CD1c-positive myeloid dendritic cell (primary cell): Measurements from ENCODE around the gene CENPVL2.
"Not testable (repeated sequence)": the region's sequence is repeated elsewhere in the genome, so short reads cannot be mapped to it uniquely, and the experiment has no call there.

Experiments used
- DNase-seq: peaks from one replicate; pipeline ENCODE4 v3.0.0-alpha.2; 2016; ENCODE audit errors: extremely low spot score

CENPVL2 gene

DNA sequence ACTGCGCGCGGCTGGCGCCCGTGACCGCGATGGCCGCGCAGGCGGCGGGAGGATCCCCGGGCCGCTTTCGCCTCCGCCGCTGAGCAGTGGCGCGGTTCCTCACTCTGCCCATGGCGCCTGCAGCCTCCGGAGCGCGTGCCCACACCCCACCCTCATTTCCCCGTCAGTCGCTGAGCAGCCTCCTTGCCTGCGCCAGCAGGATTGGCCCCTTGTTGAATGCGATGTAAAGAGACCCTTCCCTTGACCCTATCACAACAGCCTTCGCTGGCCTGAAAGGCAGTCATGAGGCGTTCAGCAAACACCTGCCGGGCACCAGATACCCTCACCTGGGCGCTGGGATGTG, at the start of gene CENPVL2:
TSS of gene CENPVL2 (minus strand) at position 112 of the 343 bp plus-strand sequence. CDS start at position 112, 0 bp downstream.
- DNase-seq: not testable (repeated sequence)

DNA sequence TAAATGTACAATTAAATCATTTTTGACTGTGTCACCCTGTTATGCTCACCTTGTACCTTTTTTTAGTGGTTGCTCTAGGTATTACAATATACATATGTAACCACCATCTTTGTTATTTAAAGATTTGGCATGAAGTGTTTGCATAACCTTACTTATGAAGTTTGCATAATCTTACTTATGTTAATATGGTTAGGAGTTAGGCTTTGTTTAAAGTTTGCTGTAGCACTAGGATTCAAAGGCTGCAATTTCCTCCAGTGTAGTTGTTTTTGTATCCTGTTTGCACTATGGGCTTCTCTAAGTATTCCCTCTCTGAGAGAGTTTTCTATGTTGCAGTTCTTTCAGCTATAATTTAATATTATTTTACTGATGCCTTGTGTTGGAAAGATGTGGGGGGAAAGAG, 45.6 kb upstream of the CENPVL2 start:
- DNase-seq: no peak

DNA sequence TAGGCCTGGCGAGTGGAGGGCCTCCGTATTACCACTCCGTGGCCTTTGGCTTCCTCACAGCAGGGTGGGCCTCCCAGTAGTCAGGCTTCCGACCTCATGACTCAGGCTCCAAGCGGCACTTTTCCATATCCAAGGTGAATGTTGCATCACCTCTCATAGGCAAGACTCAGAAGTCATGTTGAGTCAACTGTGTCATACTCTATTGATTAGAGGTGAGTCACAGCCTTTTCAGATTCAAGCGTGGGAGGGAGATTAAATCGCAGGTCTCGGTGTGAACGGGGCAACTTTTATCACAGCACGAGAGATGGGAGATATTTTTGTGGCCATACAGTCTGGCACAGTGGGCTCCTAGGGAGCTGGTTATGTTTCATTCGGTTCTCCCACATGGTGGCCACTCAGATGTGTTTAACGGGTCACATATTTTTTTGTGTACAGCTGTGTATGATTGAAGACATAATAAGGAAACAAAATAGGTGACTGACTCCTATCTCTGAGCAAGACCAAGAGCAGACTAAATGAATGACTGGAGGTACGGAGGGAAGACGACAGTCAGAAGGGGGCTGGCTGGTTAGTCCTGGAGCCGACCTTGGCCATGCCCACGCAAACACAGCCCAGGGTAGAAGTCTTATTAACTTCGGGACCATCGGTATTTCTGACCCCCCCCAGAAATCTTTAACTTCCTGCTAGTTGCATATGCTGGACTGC, 30.5 kb upstream of the CENPVL2 start:
- not testable (repeated sequence) for DNase-seq

DNA sequence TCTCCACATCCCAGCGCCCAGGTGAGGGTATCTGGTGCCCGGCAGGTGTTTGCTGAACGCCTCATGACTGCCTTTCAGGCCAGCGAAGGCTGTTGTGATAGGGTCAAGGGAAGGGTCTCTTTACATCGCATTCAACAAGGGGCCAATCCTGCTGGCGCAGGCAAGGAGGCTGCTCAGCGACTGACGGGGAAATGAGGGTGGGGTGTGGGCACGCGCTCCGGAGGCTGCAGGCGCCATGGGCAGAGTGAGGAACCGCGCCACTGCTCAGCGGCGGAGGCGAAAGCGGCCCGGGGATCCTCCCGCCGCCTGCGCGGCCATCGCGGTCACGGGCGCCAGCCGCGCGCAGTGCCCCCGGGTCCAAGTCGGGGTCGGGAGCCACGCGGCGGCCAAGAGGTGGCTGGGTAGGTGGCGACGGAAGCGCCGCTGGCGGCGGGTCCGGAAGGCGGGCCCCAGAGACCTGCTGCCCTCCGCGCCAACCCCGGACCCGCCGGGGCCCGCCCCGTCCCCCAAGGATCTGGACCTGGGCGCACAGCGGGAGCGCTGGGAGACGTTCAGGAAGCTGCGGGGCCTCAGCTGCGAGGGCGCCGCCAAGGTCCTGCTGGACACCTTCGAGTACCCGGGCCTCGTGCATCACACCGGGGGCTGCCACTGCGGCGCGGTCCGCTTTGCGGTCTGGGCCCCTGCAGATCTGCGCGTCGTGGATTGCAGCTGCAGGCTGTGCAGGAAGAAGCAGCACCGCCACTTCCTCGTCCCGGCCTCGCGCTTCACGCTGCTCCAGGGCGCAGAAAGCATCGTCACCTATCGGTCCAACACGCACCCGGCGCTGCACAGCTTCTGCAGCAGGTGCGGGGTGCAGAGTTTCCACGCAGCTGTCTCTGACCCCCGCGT, 27.9 kb upstream of the CENPVL2 start, which contains the start of gene CENPVL1:
TSS of gene CENPVL1 (plus strand) at position 236 of the 888 bp plus-strand sequence. CDS start at position 236, 0 bp downstream.
- DNase-seq: not testable (repeated sequence)

DNA sequence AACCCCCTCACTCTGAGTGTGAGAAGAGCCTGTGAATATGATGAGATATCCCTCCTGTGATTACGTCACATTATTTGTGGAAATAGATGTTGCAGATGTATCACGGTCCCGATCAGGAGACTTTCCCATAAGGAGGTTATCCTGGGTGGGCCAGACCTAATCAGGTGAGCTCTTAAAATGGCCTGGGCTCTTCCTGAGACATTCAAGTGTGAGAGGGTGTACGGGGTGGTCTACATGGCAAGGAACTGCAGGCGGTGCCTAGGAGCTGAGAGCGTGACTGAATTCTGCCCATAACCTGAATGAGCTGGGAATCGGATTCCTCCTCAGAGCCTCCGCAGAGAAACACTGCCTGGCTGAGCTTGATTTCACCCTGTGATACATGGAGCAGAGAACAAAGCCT, 14.8 kb upstream of the CENPVL2 start:
- DNase-seq: no peak

DNA sequence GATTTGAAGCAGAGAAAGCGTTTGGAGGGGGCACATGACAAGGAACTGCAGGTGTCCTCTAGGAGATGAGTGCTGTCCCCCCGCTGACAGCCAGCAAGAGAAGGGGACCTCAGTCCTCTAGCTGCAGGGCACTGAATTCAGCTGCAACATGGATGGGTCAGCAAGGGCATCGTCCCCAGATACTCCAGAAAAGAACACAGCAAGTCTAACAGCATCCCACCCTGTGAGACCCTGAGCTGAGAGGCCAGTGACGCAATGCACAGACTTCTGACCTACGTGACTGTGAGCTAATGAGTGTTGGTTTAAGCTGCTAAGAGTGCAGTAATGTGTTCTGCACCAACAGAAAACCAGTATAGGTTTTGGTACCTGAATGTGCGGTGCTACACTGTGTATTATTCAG, 11.6 kb upstream of the CENPVL2 start:
- no peak for DNase-seq

DNA sequence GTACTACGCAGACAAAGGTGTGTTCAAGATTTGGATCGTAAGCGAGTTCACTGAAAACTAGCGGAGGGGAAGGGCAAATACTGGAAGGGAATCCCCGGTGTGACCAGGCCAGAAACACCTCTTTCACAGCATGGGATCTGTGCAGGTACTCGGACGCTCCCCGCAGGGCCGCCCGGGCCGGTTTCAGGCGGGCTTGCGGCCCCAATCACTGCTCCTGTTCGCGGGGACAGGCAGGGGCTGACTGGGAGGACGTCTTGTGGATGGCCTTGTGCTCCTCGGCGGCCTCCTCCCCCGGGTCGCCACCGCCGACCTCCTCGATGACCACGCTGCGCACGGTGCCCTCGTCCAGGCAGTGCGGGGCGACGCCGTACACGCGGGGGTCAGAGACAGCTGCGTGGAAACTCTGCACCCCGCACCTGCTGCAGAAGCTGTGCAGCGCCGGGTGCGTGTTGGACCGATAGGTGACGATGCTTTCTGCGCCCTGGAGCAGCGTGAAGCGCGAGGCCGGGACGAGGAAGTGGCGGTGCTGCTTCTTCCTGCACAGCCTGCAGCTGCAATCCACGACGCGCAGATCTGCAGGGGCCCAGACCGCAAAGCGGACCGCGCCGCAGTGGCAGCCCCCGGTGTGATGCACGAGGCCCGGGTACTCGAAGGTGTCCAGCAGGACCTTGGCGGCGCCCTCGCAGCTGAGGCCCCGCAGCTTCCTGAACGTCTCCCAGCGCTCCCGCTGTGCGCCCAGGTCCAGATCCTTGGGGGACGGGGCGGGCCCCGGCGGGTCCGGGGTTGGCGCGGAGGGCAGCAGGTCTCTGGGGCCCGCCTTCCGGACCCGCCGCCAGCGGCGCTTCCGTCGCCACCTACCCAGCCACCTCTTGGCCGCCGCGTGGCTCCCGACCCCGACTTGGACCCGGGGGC, 567 bp downstream of the CENPVL2 start:
- DNase-seq: not testable (repeated sequence)

DNA sequence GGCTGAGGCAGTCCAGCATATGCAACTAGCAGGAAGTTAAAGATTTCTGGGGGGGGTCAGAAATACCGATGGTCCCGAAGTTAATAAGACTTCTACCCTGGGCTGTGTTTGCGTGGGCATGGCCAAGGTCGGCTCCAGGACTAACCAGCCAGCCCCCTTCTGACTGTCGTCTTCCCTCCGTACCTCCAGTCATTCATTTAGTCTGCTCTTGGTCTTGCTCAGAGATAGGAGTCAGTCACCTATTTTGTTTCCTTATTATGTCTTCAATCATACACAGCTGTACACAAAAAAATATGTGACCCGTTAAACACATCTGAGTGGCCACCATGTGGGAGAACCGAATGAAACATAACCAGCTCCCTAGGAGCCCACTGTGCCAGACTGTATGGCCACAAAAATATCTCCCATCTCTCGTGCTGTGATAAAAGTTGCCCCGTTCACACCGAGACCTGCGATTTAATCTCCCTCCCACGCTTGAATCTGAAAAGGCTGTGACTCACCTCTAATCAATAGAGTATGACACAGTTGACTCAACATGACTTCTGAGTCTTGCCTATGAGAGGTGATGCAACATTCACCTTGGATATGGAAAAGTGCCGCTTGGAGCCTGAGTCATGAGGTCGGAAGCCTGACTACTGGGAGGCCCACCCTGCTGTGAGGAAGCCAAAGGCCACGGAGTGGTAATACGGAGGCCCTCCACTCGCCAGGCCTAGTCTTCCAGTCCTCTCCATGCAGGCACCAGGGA, 2.8 kb downstream of the CENPVL2 start:
- not testable (repeated sequence) for DNase-seq

DNA sequence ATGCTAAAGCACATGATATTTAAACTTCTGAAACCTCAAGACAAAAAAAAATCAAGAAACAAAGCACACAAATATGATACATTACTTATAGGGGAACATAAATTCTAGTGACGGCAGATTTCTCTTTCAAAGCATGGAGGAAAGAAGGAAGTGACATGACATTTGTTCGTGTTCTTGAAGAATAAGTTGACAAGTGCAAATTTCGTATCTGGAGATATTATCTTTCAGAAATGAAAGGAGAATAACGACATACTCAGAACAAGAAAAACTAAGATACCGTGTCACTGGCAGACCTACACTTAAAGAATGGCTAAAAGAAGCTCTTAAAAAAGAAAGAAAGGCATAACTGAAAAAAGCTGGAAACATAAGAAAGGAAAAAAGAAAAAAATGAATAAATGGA, 16.6 kb downstream of the CENPVL2 start:
- no peak for DNase-seq

DNA sequence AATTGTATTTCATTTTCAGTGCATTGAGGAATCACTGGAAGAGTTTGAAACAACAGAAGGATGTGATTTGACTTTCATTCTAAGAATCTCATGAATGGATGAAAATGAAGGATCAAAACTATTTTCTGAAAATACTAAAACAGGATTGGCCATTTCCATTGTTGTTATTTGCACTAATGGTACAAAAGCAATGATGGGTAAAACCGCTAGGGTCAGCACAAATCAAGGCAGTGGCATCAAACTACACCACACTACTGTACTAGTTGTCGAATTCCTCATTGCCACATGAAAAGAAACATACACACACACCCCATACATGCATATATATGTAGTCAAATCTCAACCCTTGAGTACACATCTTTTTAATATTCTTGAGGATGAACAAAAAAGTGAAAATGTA, 39.3 kb downstream of the CENPVL2 start:
- no peak for DNase-seq

DNA sequence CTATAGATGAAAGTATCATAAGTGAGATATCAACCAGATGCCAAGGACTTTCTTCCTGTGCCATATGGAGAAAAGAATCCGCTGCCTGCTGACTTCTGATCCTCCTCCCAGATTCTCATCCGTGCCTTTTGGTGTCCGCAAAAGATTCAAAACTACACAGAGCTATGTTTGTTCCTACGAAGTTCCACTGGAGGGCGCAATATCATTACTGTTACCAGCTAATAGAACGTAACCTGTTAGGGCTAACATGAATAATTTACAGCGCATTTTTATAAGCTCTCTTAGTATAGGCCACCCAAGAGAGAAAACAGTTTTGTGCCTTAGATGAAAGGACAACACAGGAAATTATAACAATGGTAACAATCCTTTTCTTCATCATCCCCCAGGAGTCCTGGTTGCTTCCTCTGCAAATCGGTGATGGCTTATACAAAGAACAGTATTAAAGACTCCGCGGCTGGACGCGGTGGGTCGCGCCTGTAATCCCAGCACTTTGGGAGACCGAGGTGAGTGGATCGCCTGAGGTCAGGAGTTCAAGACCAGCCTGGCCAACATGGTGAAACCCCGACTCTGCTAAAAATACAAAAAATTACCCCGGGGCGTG, 41.1 kb downstream of the CENPVL2 start:
- no peak for DNase-seq

DNA sequence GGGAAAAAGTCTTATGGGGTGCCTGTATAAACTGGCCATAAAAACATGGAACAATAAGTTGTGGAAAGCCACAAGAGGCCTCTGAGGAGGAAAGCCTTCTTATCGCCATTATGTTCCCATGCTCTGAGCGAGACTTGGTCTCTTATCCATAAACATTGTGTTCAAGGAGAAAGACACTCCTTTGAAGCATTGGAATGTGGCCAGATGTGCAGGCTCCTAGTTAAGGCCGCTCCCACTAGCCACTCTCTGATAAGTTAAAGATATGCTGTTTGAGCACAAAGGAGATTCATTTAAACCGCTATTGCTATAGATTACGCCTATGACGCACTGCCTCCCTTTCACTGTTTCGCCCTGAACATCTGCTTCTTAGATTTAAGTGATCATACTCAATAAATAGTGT, 46.1 kb downstream of the CENPVL2 start:
- DNase-seq: not testable (repeated sequence)
